ENCODE results near the gene PTGER2. TPM values are rescaled to one million over a fixed set of nuclear protein-coding genes. Genes with fewer than 3 reads are reported as not detected.

PTGER2 gene
- total and polyA plus RNA-seq, 2 of the 13 experiments (the other 11 are each of a cell fraction or from before 2014, with no cell fraction given) = not detected

DNA sequence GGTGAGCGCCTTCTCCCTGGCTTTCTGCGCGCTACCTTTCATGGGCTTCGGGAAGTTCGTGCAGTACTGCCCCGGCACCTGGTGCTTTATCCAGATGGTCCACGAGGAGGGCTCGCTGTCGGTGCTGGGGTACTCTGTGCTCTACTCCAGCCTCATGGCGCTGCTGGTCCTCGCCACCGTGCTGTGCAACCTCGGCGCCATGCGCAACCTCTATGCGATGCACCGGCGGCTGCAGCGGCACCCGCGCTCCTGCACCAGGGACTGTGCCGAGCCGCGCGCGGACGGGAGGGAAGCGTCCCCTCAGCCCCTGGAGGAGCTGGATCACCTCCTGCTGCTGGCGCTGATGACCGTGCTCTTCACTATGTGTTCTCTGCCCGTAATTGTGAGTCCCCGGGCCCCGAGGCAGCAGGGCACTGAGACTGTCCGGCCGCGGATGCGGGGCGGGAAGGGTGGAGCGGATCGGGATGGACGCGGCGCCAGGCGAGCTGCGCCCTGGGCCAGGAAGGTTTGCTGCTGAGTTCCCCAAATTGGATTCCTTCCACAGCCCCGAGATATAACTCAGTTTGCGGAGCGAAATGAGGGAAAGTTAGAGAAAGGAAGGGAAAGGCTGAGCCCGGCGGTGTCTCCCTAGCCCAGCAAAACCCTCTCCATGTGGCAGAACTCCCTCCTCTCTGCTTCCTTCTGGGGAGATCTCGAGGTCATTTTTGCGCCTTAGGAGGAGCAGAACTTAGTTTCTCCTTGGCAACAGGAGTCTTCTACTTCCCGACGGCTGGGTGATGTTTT, 45.6 kb upstream of the PTGER2 start:
- H3K27ac ChIP-seq (ENCODE audit: extremely low read length, insufficient read depth, low read length) = no peak overlapping the region
- BruUV-seq (replicated peaks) = no TSS peak
- H3K36me3 ChIP-seq (replicated peaks in 1 of 2; ENCODE audit: control insufficient read depth in 1 of 2, insufficient read depth in 2 of 2, low read length in 2 of 2) = no peaks in the 10 kb centered on the region
- CTCF ChIA-PET (ENCODE audit: low intra/inter-chr PET ratio, low total read pairs) = no interaction called here
- POLR2A ChIA-PET = no interaction called here
- no peaks in the 10 kb centered on the region for H4K20me1 ChIP-seq (ENCODE audit: insufficient read depth, low read length)
- H3K4me2 ChIP-seq (ENCODE audit: low read depth, low read length) = no peak overlapping the region
- no peak overlapping the region for H2AFZ ChIP-seq (ENCODE audit: low read length)
- no peaks in the 10 kb centered on the region for H3K9me3 ChIP-seq (ENCODE audit: low read length)
- FAIRE-seq (no peak), DNase-seq (ENCODE audit: low spot score) (no peak), ATAC-seq (no peak; the same call in 2 of the 3 replicates)
- in situ Hi-C loops (cut with HindIII; ENCODE audit: extremely low pct_ligation_motif_present, low pct_unique_long_range_greater_than_20kb) = no loop called here
- WGBS (ENCODE audit: low lambda C conversion rate) = 61% methylated on average over 44 of the region's 54 CpGs
- intact Hi-C loops (cut with micrococcal nuclease; ENCODE audit: unreplicated experiment) = no loop called here
- no peaks in the 10 kb centered on the region for H3K79me2 ChIP-seq (ENCODE audit: insufficient read depth, low read length)
- H3K27me3 ChIP-seq (ENCODE audit: control insufficient read depth in 1 of 2, insufficient read depth in 2 of 2, low read length in 2 of 2) = peaks cover 0 to 18% of the 10 kb centered on the region in 2 experiments; a peak in 1 of 5 replicates
- TF ChIP-seq MAF1 (CRISPR knock-in tag; IDR thresholded peaks at IDR 0.05; ENCODE audit: borderline replicate concordance) (no peak), ATF7 (IDR thresholded peaks at IDR 0.05) (no peak), ATF7 (CRISPR knock-in tag; IDR thresholded peaks at IDR 0.05) (no peak), HIVEP1 (CRISPR knock-in tag; IDR thresholded peaks at IDR 0.05) (no peak), PRMT3 (CRISPR knock-in tag; IDR thresholded peaks at IDR 0.05; ENCODE audit: borderline replicate concordance, low read depth) (no peak), ZNF724P (CRISPR knock-in tag; IDR thresholded peaks at IDR 0.05; ENCODE audit: borderline replicate concordance) (no peak), GABPB1 (CRISPR knock-in tag; IDR thresholded peaks at IDR 0.05) (no peak), ZNF709 (CRISPR knock-in tag; IDR thresholded peaks at IDR 0.05) (no peak), BORCS8-MEF2B (CRISPR knock-in tag; IDR thresholded peaks at IDR 0.05) (no peak), NFKBIZ (CRISPR knock-in tag; IDR thresholded peaks at IDR 0.05) (no peak), CCDC6 (CRISPR knock-in tag; IDR thresholded peaks at IDR 0.05) (no peak)
- TF ChIP-seq, protein P1, sequence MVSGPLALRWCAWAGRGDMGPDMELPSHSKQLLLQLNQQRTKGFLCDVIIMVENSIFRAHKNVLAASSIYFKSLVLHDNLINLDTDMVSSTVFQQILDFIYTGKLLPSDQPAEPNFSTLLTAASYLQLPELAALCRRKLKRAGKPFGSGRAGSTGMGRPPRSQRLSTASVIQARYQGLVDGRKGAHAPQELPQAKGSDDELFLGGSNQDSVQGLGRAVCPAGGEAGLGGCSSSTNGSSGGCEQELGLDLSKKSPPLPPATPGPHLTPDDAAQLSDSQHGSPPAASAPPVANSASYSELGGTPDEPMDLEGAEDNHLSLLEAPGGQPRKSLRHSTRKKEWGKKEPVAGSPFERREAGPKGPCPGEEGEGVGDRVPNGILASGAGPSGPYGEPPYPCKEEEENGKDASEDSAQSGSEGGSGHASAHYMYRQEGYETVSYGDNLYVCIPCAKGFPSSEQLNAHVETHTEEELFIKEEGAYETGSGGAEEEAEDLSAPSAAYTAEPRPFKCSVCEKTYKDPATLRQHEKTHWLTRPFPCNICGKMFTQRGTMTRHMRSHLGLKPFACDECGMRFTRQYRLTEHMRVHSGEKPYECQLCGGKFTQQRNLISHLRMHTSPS (CRISPR knock-in tag; IDR thresholded peaks at IDR 0.05; ENCODE audit: low read depth) = no peak
- TF ChIP-seq, protein P2, sequence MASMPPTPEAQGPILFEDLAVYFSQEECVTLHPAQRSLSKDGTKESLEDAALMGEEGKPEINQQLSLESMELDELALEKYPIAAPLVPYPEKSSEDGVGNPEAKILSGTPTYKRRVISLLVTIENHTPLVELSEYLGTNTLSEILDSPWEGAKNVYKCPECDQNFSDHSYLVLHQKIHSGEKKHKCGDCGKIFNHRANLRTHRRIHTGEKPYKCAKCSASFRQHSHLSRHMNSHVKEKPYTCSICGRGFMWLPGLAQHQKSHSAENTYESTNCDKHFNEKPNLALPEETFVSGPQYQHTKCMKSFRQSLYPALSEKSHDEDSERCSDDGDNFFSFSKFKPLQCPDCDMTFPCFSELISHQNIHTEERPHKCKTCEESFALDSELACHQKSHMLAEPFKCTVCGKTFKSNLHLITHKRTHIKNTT (CRISPR knock-in tag; IDR thresholded peaks at IDR 0.05) = no peak
- TF ChIP-seq, protein P3, sequence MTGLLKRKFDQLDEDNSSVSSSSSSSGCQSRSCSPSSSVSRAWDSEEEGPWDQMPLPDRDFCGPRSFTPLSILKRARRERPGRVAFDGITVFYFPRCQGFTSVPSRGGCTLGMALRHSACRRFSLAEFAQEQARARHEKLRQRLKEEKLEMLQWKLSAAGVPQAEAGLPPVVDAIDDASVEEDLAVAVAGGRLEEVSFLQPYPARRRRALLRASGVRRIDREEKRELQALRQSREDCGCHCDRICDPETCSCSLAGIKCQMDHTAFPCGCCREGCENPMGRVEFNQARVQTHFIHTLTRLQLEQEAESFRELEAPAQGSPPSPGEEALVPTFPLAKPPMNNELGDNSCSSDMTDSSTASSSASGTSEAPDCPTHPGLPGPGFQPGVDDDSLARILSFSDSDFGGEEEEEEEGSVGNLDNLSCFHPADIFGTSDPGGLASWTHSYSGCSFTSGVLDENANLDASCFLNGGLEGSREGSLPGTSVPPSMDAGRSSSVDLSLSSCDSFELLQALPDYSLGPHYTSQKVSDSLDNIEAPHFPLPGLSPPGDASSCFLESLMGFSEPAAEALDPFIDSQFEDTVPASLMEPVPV (CRISPR knock-in tag; IDR thresholded peaks at IDR 0.05) = no peak
- TF ChIP-seq, protein P4, sequence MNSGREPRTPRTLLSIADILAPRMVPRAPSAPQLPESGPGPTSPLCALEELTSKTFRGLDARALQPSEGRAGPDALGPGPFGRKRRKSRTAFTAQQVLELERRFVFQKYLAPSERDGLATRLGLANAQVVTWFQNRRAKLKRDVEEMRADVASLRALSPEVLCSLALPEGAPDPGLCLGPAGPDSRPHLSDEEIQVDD (CRISPR knock-in tag; IDR thresholded peaks at IDR 0.05; ENCODE audit: borderline replicate concordance) = no peak
- no peak overlapping the region for H3K4me3 ChIP-seq (replicated peaks in 1 of 3; ENCODE audit: insufficient read depth in 1 of 3, low read depth in 2 of 3, low read length in 3 of 3)
- H3K9ac ChIP-seq (ENCODE audit: insufficient read depth, low read depth, low read length) = no peak overlapping the region
- H3K4me1 ChIP-seq (ENCODE audit: insufficient read depth, low read length) = no peaks in the 10 kb centered on the region
